ENCODE results near the gene FER.

The FER gene

GRCh38 chr5:108905805-108906204 lies 158.1 kb downstream of the FER start:
- Histone ChIP-seq H3K36me3 (replicated peaks) (no peaks in the 10 kb centered on the region), H3K4me3 (ENCODE audit: low read depth, low read length) (no peak overlapping the region), H3K27me3 (replicated peaks) (no peaks in the 10 kb centered on the region), H3K27ac (no peak overlapping the region)
- DNase-seq: no peak
- in situ Hi-C loops (cut with HindIII; ENCODE audit: low pct_ligation_motif_present, low sequenced_read_pairs): no loop called here
- TF ChIP-seq CTCF (IDR thresholded peaks at IDR 0.05; ENCODE audit: low read depth, low read length, missing control alignments): no peak

DNA sequence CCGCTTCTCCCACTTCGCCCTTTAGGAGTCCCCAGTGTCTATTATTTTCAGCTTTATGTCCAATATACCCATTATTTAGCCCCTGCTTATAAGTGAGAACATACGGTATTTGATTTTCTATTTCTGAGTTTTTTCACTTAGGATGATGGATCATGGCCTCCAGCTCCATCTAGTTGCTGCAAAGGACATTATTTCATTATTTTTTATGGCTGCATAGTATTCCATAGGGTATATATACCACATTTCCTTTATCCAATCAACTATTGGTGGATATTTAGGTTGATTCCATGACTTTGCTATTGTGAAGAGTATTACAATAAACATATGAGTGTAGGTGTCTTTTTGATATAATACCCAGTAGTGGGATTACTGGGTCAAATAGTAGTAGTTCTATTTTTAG lies 162.9 kb downstream of the FER start:
- Histone ChIP-seq H3K36me3 (replicated peaks) (no peaks in the 10 kb centered on the region), H3K4me3 (ENCODE audit: low read depth, low read length) (no peak overlapping the region), H3K27ac (no peak overlapping the region), H3K27me3 (replicated peaks) (no peaks in the 10 kb centered on the region)
- DNase-seq: no peak
- in situ Hi-C loops (cut with HindIII; ENCODE audit: low pct_ligation_motif_present, low sequenced_read_pairs): no loop called here
- TF ChIP-seq CTCF (IDR thresholded peaks at IDR 0.05; ENCODE audit: low read depth, low read length, missing control alignments): no peak

DNA sequence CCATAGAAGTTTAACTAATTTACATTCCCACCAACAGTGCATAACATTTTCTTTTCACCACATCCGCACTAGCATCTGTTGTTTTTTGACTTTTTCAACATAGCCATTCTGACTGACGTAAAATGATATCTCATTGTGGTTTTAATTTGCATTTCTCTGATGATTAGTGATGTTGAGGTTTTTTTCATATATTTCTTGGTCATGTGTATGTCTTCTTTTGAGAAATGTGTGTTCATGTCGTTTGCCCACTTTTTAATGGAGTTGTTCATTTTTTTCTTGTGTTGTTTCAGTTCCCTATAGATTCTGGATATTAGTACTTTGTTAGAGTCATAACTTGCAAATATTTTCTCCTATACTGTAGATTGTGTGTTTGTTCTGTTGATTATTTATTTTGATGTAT lies 163.4 kb downstream of the FER start:
- no peak for TF ChIP-seq CTCF (IDR thresholded peaks at IDR 0.05; ENCODE audit: low read depth, low read length, missing control alignments)

GRCh38 chr5:108917596-108917995 lies 169.9 kb downstream of the FER start:
- no peak for TF ChIP-seq CTCF (IDR thresholded peaks at IDR 0.05; ENCODE audit: low read depth, low read length, missing control alignments)
- DNase-seq: peak; percentile 5
- in situ Hi-C loops (cut with HindIII; ENCODE audit: low pct_ligation_motif_present, low sequenced_read_pairs): no loop called here

More for the DNA sequence above, 163.4 kb downstream of the FER start:
- DNase-seq: no peak
- H3K27ac ChIP-seq: no peak overlapping the region
- no peaks in the 10 kb centered on the region for H3K27me3 ChIP-seq (replicated peaks)
- H3K4me3 ChIP-seq (ENCODE audit: low read depth, low read length): no peak overlapping the region
- in situ Hi-C loops (cut with HindIII; ENCODE audit: low pct_ligation_motif_present, low sequenced_read_pairs): no loop called here
- H3K36me3 ChIP-seq (replicated peaks): no peaks in the 10 kb centered on the region

DNA sequence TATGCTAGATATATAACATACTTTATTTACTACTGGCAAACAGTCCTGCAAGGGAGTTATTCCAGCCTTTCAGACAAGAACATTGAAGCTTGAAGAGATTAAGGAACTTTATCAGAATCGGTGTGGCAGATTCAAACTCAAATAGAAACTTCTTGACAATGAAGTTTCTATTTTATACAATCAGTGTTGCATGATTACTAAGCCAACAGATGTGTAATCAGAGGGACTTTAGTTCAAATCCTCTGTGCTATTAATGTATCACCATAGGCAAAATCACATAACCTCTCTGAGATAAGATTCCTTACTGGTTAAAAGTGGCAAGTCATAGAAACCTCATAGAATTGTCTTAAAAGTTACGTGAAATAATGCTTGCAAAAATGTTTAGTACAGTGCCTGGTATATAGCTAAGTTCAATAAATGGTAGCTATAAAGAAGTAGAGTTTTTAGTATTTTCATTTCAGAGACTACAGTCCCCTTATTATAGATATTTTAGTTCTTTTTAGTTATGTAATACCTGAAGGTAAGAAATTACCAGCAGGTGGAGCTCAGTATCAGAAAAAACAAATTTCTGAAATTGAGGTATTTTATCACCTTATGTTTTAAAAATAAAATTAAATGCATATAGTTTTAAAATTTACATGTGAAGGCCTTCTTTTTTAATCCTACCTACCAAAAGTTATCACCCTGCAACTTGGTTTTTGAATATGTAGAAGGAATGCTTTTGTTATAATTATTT lies 172.1 kb downstream of the FER start:
- in situ Hi-C loops (cut with HindIII; ENCODE audit: low pct_ligation_motif_present, low sequenced_read_pairs): no loop called here
- H3K27me3 ChIP-seq (replicated peaks): no peaks in the 10 kb centered on the region
- no peak for DNase-seq
- H3K27ac ChIP-seq: no peak overlapping the region
- H3K36me3 ChIP-seq (replicated peaks): no peaks in the 10 kb centered on the region
- TF ChIP-seq CTCF (IDR thresholded peaks at IDR 0.05; ENCODE audit: low read depth, low read length, missing control alignments): no peak
- H3K4me3 ChIP-seq (ENCODE audit: low read depth, low read length): no peak overlapping the region

More at GRCh38 chr5:108917596-108917995, 169.9 kb downstream of the FER start:
- Histone ChIP-seq H3K27ac (no peak overlapping the region), H3K4me3 (ENCODE audit: low read depth, low read length) (no peak overlapping the region), H3K27me3 (replicated peaks) (no peaks in the 10 kb centered on the region), H3K36me3 (replicated peaks) (no peaks in the 10 kb centered on the region)

- peak; percentile 14 for TF ChIP-seq CTCF (IDR thresholded peaks at IDR 0.05; ENCODE audit: low read depth, low read length, missing control alignments)
- Histone ChIP-seq H3K27ac (no peak overlapping the region), H3K4me3 (ENCODE audit: low read depth, low read length) (no peak overlapping the region), H3K27me3 (replicated peaks) (no peaks in the 10 kb centered on the region), H3K36me3 (replicated peaks) (no peaks in the 10 kb centered on the region)
- DNase-seq: no peak
- in situ Hi-C loops (cut with HindIII; ENCODE audit: low pct_ligation_motif_present, low sequenced_read_pairs): no loop called here
These were observed 176.8 kb downstream of the FER start for GRCh38 chr5:108924457-108924961.

All from brain microvascular endothelial cell (primary cell).